Epithelial cell of alveolus of lung (primary cell): Measurements from ENCODE around the gene CACNA1H. TPM values are rescaled to one million over a fixed set of nuclear protein-coding genes. Genes with fewer than 3 reads are reported as not detected.

Experiments used
- total RNA-seq: library from RNA; depleted of rRNA; stranded (reverse); fragments of >200 nt; gene quantifications from 2 replicates; pipeline ENCODE4 v1.2.1, GENCODE V29; 2015

The CACNA1H gene
- total RNA-seq = 2.7 and 9.6 TPM in 2 replicates

DNA sequence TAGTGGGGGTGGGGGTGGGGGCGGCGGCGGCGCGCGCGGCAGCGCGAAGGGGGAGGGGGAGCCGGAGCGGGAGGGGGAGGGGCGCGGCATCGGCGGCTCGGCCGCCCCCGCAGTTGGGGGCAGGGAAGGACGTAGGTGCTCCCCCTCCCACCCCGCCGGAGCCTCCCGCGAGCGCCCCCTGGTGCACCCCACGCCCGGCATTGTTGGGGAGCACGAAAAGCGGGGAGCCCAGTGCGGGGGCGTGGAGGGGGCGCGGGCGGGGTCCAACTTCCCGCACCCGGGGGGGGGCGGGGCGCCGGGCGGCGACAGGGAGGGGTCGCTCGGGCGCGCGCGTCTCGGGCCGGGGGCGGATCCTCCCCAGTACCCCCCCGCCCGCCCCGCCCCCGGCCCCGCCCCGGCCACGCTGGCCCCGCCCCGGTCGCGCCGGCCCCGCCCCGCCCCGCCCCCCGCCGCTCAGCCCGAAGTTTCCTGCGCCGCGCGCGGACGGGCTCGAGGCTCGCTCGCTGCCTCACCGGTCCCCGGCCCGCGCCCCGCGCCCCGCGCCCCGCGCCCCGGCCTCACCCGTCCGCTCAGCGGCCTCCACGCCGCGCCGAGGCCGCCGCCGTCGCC lies at the start of gene CACNA1H:
CACNA1H (plus strand) TSS at position 456 of the 609 bp plus-strand sequence. CDS start 632 bp downstream, outside the sequence.

DNA sequence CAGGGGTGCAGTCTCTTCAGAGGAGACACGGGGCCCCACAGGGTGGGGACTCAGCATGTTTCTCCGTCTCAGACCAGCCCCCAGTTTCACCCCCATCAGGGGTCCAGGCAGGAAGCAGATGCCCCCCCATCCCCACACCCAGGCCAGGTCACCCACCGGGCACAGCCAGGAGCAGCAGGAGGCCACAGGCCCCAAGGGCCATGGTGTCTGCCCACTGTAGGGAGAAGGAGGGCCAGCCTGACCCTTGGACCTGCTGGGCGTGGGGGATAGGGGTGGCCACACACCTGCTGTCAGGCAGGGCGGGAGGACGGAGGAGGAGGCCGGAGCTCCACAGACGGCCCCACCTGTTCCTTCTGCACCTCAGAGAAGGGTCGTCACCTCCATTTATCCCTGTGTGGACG lies 72.1 kb downstream of the CACNA1H start, which contains the start of gene TPSG1:
TPSG1 (minus strand) TSS at position 218 of the 401 bp plus-strand sequence; CDS start at position 202, 16 bp downstream.

DNA sequence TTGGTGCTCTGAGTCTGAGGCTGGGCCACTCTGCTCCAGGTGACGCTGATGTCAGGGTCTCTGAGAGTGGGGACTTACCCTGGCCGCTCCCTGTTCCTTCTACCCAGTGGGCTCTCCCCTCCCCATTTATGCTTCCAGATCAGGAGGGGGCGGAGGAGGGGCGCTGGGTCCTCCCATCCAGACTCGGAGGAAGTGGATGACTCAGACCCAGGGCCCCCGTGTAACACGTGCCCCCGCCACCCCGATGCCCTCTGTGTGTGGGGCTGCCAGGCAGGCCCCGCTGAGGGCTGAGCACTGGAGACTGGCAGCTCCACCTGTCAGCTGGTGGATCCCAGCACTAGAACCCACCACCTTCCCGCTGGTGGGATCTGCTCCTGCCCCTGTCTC lies 77.2 kb downstream of the CACNA1H start, which contains the start of gene TPSB2:
TPSB2 (minus strand) TSS at position 101 of the 387 bp plus-strand sequence. CDS start 233 bp downstream, outside the sequence.

DNA sequence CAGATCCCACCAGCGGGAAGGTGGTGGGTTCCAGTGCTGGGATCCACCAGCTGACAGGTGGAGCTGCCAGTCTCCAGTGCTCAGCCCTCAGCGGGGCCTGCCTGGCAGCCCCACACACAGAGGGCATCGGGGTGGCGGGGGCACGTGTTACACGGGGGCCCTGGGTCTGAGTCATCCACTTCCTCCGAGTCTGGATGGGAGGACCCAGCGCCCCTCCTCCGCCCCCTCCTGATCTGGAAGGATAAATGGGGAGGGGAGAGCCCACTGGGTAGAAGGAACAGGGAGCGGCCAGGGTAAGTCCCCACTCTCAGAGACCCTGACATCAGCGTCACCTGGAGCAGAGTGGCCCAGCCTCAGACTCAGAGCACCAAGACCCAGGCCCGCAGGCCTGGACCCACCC lies 87.5 kb downstream of the CACNA1H start, which contains the start of gene TPSAB1:
TPSAB1 (plus strand) TSS at position 270 of the 400 bp plus-strand sequence. CDS start 234 bp downstream, outside the sequence.

GRCh38 chr16:1255276-1256122 lies 102.6 kb downstream of the CACNA1H start, which contains the start of gene TPSD1:
TPSD1 (plus strand) TSS chr16:1256069; CDS start chr16:1256281, 212 bp downstream.

Other genes with a start within 250 kb of the CACNA1H start
- 11.8 and 14.8 TPM in 2 replicates for gene LMF1, start 182.1 kb upstream of the CACNA1H start, total RNA-seq
- gene SOX8, start 171.3 kb upstream of the CACNA1H start, total RNA-seq = 0.13 and 0.88 TPM in 2 replicates
- 0.32 TPM in 1 of 2 replicates, not detected in the other for gene SSTR5, start 80.4 kb upstream of the CACNA1H start, total RNA-seq
- gene C1QTNF8, start 56.9 kb upstream of the CACNA1H start, total RNA-seq = not detected in 2 replicates
- not detected in 2 replicates for gene TPSG1, start 72.2 kb downstream of the CACNA1H start, total RNA-seq
- not detected in 2 replicates for gene TPSB2, start 77.1 kb downstream of the CACNA1H start, total RNA-seq
- gene TPSAB1, start 87.6 kb downstream of the CACNA1H start, total RNA-seq = not detected in 2 replicates
- not detected in 2 replicates for gene TPSD1, start 103.0 kb downstream of the CACNA1H start, total RNA-seq
- gene UBE2I, start 156.5 kb downstream of the CACNA1H start, total RNA-seq = 69.0 and 69.3 TPM in 2 replicates
- gene BAIAP3, start 180.5 kb downstream of the CACNA1H start, total RNA-seq = 0.52 and 2.4 TPM in 2 replicates
- 42.1 and 84.8 TPM in 2 replicates for gene TSR3, start 198.8 kb downstream of the CACNA1H start, total RNA-seq
- 32.6 and 38.9 TPM in 2 replicates for gene GNPTG, start 198.8 kb downstream of the CACNA1H start, total RNA-seq